OCI-LY3 (cell line): Measurements from ENCODE around the gene HEXD.

Source experiments
- CTCF ChIP-seq: fragments of 200-600, 300-600 bp; sonication (generic); IDR thresholded peaks from 2 replicates; pipeline ENCODE4 v1.5.1; 2014; ENCODE audit warnings: antibody characterized with exemption, low read length, low read depth
- EZH2phosphoT487 ChIP-seq: fragments of 200-600 bp; shearing (Covaris generic); IDR thresholded peaks from 2 replicates; pipeline ENCODE4 v1.6.1; 2018; ENCODE audit warnings: antibody characterized with exemption, mixed run types, low read depth

GRCh38 chr17:82489851-82490511 lies 71.8 kb downstream of the HEXD start:
- no peak for TF ChIP-seq CTCF
- TF ChIP-seq EZH2phosphoT487, result no peak
